HG02973 (cell line): Measurements from ENCODE around the gene DIP2C.
"Not testable (repeated sequence)": the region's sequence is repeated elsewhere in the genome, so short reads cannot be mapped to it uniquely, and the experiment has no call there.

Experiments
- ATAC-seq: cut with Tn5 transposase; IDR thresholded peaks from one replicate; pipeline ENCODE4 v1.9.1; 2021; ENCODE audit warnings: moderate library complexity; ENCODE audit not compliant: unreplicated experiment

DIP2C gene

GRCh38 chr10:436911-437665 is 252.4 kb downstream of the DIP2C start:
- no peak for ATAC-seq

GRCh38 chr10:436013-436697 is 253.3 kb downstream of the DIP2C start:
- no peak for ATAC-seq

- no peak for ATAC-seq
Measured at GRCh38 chr10:435397-435796, 254.1 kb downstream of the DIP2C start.

GRCh38 chr10:429696-430095 is 259.8 kb downstream of the DIP2C start:
- no peak for ATAC-seq

- ATAC-seq: no peak
Measured at GRCh38 chr10:427761-428519, 261.5 kb downstream of the DIP2C start.

GRCh38 chr10:425365-425764 is 264.1 kb downstream of the DIP2C start:
- not testable (repeated sequence) for ATAC-seq

- ATAC-seq: not testable (repeated sequence)
Measured at GRCh38 chr10:424724-425123, 264.7 kb downstream of the DIP2C start.

GRCh38 chr10:423178-423577 is 266.3 kb downstream of the DIP2C start:
- no peak for ATAC-seq

GRCh38 chr10:422675-423074 is 266.8 kb downstream of the DIP2C start:
- ATAC-seq: no peak

- ATAC-seq: no peak
Measured at GRCh38 chr10:422241-422640, 267.2 kb downstream of the DIP2C start.

- ATAC-seq: no peak
Measured at GRCh38 chr10:421170-421569, 268.3 kb downstream of the DIP2C start.

- ATAC-seq: no peak
Measured at GRCh38 chr10:420154-421121, 269.0 kb downstream of the DIP2C start.

GRCh38 chr10:418894-419293 is 270.6 kb downstream of the DIP2C start:
- ATAC-seq: no peak

- ATAC-seq: no peak
Measured at GRCh38 chr10:418226-418625, 271.2 kb downstream of the DIP2C start.

- no peak for ATAC-seq
Measured at GRCh38 chr10:416091-416515, 273.4 kb downstream of the DIP2C start.

GRCh38 chr10:413662-414071 is 275.8 kb downstream of the DIP2C start:
- no peak for ATAC-seq

- no peak for ATAC-seq
Measured at GRCh38 chr10:412109-412508, 277.4 kb downstream of the DIP2C start.

- no peak for ATAC-seq
Measured at GRCh38 chr10:411603-412002, 277.9 kb downstream of the DIP2C start.

GRCh38 chr10:409408-410040 is 279.9 kb downstream of the DIP2C start:
- no peak for ATAC-seq

GRCh38 chr10:408236-408635 is 281.2 kb downstream of the DIP2C start:
- no peak for ATAC-seq
